GM23338 (cell line): ENCODE measurements around the gene STIM2.

ENCODE experiments used
- CREB1 ChIP-seq: fragments of 250-450 bp; sonication (Bioruptor Pico); IDR thresholded peaks from 2 replicates; pipeline ENCODE4 v1.5.0; 2020; ENCODE audit warnings: low read depth, mild to moderate bottlenecking, moderate library complexity
- CTCF ChIP-seq, 2 experiments: fragments of 200-600 bp in 1 of 2; sonication (generic) in 1 of 2; conservative IDR thresholded peaks; 2 replicates each; pipeline versions ENCODE4 v1.5.1 to v1.6.1; 2016 to 2017; ENCODE audit warnings: antibody characterized with exemption in 2 of 2, low read depth in 2 of 2, mild to moderate bottlenecking in 2 of 2, moderate library complexity in 1 of 2
- EZH2 ChIP-seq: fragments of 200-600 bp; sonication (generic); IDR thresholded peaks from one replicate; pipeline ENCODE4 v1.8.0; 2017; ENCODE audit warnings: antibody characterized with exemption, mild to moderate bottlenecking, low read depth; ENCODE audit not compliant: unreplicated experiment
- EZH2phosphoT487 ChIP-seq: fragments of 200-600 bp; sonication (generic); IDR thresholded peaks from one replicate; pipeline ENCODE4 v1.8.1; 2018; ENCODE audit warnings: antibody characterized with exemption; ENCODE audit not compliant: unreplicated experiment
- POLR2AphosphoS5 ChIP-seq: IDR thresholded peaks from 2 replicates; pipeline ENCODE4 v1.6.1; 2016; ENCODE audit warnings: antibody characterized with exemption, low read depth
- TF ChIP-seq, protein P1 (sequence below): IDR thresholded peaks from one replicate; pipeline ENCODE4 v1.6.1; 2018; ENCODE audit warnings: antibody characterized with exemption; ENCODE audit not compliant: unreplicated experiment

- TF ChIP-seq CREB1 (CRISPR knock-in tag) (no peak), CTCF (conservative IDR thresholded peaks at IDR 0.05; ENCODE audit: low read depth in 2 of 2) (no peak), POLR2AphosphoS5 (no peak), EZH2 (no peak), EZH2phosphoT487 (no peak)
- TF ChIP-seq, protein P1, sequence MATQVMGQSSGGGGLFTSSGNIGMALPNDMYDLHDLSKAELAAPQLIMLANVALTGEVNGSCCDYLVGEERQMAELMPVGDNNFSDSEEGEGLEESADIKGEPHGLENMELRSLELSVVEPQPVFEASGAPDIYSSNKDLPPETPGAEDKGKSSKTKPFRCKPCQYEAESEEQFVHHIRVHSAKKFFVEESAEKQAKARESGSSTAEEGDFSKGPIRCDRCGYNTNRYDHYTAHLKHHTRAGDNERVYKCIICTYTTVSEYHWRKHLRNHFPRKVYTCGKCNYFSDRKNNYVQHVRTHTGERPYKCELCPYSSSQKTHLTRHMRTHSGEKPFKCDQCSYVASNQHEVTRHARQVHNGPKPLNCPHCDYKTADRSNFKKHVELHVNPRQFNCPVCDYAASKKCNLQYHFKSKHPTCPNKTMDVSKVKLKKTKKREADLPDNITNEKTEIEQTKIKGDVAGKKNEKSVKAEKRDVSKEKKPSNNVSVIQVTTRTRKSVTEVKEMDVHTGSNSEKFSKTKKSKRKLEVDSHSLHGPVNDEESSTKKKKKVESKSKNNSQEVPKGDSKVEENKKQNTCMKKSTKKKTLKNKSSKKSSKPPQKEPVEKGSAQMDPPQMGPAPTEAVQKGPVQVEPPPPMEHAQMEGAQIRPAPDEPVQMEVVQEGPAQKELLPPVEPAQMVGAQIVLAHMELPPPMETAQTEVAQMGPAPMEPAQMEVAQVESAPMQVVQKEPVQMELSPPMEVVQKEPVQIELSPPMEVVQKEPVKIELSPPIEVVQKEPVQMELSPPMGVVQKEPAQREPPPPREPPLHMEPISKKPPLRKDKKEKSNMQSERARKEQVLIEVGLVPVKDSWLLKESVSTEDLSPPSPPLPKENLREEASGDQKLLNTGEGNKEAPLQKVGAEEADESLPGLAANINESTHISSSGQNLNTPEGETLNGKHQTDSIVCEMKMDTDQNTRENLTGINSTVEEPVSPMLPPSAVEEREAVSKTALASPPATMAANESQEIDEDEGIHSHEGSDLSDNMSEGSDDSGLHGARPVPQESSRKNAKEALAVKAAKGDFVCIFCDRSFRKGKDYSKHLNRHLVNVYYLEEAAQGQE = no peak
Measured at GRCh38 chr4:27043200-27043599, 182.6 kb downstream of the STIM2 start.
